ENCODE data around the gene PRKCQ. TPM values are rescaled to one million over a fixed set of nuclear protein-coding genes. Genes with fewer than 3 reads are reported as not detected.
"Not testable (repeated sequence)": the region's sequence is repeated elsewhere in the genome, so short reads cannot be mapped to it uniquely, and the experiment has no call there.

PRKCQ gene
- total RNA-seq, 1 experiment from 2014 or later: 0.27 TPM

- in situ Hi-C loops (cut with HindIII; ENCODE audit: low sequenced_read_pairs): no loop called here
- DNase-seq (ENCODE audit: low spot score): no peak
Observed at GRCh38 chr10:6598679-6599078, 18.6 kb upstream of the PRKCQ start.

DNA sequence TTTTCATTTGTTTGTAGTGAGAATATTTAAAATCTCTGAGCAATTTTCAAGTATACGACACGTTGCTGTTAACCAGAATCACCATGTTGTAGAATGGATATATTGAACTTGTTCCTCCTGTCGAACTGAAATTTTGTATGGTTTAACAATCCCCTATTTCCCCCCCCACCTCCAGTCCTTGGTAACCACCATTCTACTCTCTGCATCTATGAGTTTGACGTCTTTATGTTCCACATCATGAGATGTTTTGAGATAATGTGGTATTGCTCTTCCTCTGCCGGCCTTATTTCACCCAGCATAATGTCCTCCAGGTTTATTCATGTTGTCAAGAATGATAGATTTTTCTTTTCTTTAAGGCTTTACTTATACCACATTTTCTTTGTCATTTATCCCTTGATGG, 17.4 kb upstream of the PRKCQ start:
- DNase-seq (ENCODE audit: low spot score): no peak
- in situ Hi-C loops (cut with HindIII; ENCODE audit: low sequenced_read_pairs): no loop called here

- in situ Hi-C loops (cut with HindIII; ENCODE audit: low sequenced_read_pairs): no loop called here
- DNase-seq (ENCODE audit: low spot score): no peak
Observed at GRCh38 chr10:6595499-6595898, 15.4 kb upstream of the PRKCQ start.

GRCh38 chr10:6593241-6593671, 13.2 kb upstream of the PRKCQ start:
- no peak for DNase-seq (ENCODE audit: low spot score)
- in situ Hi-C loops (cut with HindIII; ENCODE audit: low sequenced_read_pairs): no loop called here

- in situ Hi-C loops (cut with HindIII; ENCODE audit: low sequenced_read_pairs): no loop called here
- DNase-seq (ENCODE audit: low spot score): no peak
Observed at GRCh38 chr10:6592080-6592479, 12.0 kb upstream of the PRKCQ start.

DNA sequence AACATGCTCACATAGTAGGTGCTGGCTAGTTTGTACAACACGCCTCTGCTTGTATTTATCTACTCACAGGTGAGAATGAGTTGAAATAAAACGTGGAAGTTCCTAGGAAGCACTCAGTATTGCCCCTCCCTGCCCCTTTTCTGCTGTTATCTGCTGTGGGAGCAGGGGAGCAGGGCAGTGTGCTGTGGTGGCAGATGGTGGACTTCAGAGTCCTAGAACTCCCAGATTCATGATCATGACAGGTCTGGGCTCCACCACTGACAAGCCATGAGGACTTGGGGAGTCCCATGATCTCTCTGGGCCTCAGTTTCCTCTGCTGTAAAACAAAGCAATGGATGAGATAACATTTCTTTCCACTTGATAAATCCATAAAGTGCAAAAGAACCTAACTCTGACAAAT, 11.6 kb upstream of the PRKCQ start:
- no peak for DNase-seq (ENCODE audit: low spot score)
- in situ Hi-C loops (cut with HindIII; ENCODE audit: low sequenced_read_pairs): no loop called here

GRCh38 chr10:6590100-6590499, 10.0 kb upstream of the PRKCQ start:
- no peak for DNase-seq (ENCODE audit: low spot score)

GRCh38 chr10:6589287-6590094, 9.4 kb upstream of the PRKCQ start:
- in situ Hi-C loops (cut with HindIII; ENCODE audit: low sequenced_read_pairs): no loop called here
- no peak for DNase-seq (ENCODE audit: low spot score)

More at GRCh38 chr10:6590100-6590499, 10.0 kb upstream of the PRKCQ start:
- in situ Hi-C loops (cut with HindIII; ENCODE audit: low sequenced_read_pairs): no loop called here

GRCh38 chr10:6588845-6589244, 8.8 kb upstream of the PRKCQ start:
- no peak for DNase-seq (ENCODE audit: low spot score)
- in situ Hi-C loops (cut with HindIII; ENCODE audit: low sequenced_read_pairs): no loop called here

DNA sequence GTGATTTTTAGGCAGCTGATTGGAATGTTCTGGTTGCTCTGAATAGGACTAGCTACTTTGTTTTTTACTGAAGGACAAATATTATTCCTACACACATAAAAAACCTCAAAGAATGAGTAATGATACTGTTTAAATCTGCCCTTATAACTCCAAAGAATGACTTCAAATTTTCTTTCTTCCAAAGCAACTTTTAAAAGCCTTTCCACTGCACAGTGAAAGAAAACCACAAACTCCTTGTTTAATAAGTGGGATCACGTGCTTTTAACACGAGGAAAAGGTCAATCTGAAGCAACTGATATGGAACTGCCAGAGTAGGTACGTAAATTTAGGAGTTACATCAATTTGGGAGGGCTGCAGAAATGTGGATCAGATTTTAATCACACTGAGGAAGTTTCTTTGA, 8.0 kb upstream of the PRKCQ start:
- in situ Hi-C loops (cut with HindIII; ENCODE audit: low sequenced_read_pairs): no loop called here
- no peak for DNase-seq (ENCODE audit: low spot score)

DNA sequence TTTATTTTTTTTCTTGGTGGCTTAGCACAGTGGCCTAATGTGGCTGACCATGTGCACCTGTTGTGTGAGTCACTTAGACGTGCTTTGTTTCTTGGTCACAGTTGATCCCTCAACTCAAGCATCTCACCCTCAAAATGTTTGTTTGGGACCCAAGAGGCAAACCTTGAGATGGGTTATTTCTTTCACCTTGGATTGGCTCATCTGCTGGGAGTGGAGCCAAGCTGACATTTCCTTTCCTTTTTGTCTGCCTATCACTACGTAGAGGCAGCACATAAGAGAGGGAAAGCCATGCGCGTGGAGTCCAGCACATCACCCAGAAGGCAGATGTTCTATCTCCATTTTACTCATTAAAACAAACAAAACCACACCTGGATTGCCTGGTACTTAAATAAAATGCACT, 6.4 kb upstream of the PRKCQ start:
- in situ Hi-C loops (cut with HindIII; ENCODE audit: low sequenced_read_pairs): no loop called here
- DNase-seq (ENCODE audit: low spot score): no peak

DNA sequence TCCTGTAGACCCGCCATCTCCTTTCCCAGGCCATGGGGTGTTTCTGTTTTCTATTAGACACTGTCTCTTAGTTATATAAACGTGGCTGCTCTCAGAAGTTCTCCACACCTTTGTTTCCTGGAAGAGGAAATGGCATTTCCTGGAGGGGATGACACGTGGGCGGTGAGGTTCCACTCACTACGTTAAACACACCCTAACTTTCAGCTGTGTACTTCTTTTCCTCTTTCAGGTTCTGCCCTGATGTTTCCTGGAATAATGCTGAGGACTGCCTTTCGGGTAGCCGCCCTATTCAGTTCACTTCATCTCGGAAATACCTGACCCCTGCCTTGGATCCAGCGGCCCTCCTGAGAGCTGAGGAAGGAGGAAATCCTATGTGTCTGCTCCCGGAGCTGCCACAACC, 3.4 kb upstream of the PRKCQ start:
- in situ Hi-C loops (cut with HindIII; ENCODE audit: low sequenced_read_pairs): no loop called here
- no peak for DNase-seq (ENCODE audit: low spot score)

GRCh38 chr10:6582913-6583312, 2.8 kb upstream of the PRKCQ start:
- in situ Hi-C loops (cut with HindIII; ENCODE audit: low sequenced_read_pairs); DNase-seq (ENCODE audit: low spot score): not testable (repeated sequence)

- in situ Hi-C loops (cut with HindIII; ENCODE audit: low sequenced_read_pairs): no loop called here
Observed at GRCh38 chr10:6582298-6582697, 2.2 kb upstream of the PRKCQ start.

DNA sequence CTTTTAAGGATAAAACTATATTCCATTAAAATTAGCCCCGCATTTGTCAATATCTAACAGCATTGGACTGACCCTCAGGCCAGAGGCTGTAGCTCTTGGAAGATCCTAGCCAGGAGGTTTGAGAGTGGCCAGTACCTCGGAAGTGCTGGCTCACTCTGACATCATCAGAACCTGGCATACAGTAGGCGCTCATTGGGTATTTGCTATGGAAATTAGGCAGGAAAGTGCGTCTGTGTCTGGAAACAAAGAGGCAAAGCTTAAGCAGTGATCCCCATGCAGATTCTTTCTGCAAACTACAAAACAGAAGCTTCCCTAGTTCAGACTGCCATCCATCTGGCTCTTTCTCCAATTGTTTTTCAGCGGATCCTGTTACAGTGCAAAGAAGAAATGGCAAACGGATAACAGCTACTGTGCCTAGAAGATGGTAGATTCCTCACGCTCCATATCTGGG, 1.7 kb upstream of the PRKCQ start:
- in situ Hi-C loops (cut with HindIII; ENCODE audit: low sequenced_read_pairs): no loop called here
- no peak for DNase-seq (ENCODE audit: low spot score)

More at GRCh38 chr10:6582298-6582697, 2.2 kb upstream of the PRKCQ start:
- no peak for DNase-seq (ENCODE audit: low spot score)

DNA sequence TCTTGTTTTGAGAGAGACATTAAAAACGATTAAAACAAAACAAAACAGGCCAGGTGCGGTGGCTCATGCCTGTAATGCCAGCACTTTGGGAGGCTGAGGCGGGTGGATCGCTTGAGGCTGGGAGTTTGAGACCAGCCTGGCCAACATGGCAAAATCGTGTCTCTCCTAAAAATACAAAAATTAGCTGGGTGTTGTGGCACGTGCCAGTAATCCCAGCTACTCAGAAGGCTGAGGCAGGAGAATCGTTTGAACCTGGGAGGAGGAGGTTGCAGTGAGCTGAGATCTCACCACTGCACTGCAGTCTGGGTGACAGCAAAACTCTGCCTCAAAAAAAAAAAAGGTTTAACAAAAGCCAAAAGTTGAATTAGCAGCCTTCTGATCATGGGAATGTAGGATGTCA, 1.1 kb upstream of the PRKCQ start:
- DNase-seq (ENCODE audit: low spot score); in situ Hi-C loops (cut with HindIII; ENCODE audit: low sequenced_read_pairs): not testable (repeated sequence)

DNA sequence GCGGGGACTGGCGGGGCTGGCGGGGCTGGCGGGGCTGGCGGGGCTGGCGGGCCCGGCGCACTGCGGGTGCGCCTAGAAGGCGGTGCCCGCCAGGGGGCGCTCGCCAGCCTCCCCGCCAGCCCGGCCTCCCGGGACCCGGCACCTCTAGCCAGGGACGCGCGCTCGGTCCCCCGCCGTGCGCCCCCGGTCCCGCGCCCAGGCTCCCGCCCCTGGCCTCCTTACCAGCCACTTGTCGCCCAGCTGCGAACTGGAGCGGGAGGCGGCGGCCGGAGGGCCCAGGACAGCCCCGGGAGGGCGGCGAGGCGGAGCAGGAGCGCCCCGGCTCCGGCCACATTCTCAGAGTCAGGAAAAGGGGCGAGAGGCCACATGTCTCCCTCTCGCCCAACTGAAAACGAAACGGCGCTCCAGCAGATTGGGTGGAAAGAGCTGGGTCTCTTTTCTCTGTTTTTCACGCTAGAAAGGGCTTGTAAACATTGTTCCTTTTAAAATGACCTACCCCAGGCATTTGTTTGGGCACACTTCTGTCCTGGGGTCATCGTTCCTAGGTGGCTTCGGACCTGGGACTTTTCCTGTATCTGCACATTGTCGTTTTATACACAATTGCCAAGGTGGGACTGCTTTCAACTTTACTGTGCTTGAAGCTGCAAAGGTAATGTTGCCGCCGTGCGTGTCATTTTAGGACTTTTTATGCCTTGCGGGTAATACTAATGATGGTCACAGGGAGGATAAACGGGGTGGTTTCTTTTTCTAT, 378 bp upstream of the PRKCQ start:
- in situ Hi-C loops (cut with HindIII; ENCODE audit: low sequenced_read_pairs): no loop called here
- no peak for DNase-seq (ENCODE audit: low spot score)

GRCh38 chr10:6579183-6579903, 733 bp downstream of the PRKCQ start:
- in situ Hi-C loops (cut with HindIII; ENCODE audit: low sequenced_read_pairs): no loop called here
- DNase-seq (ENCODE audit: low spot score): no peak

GRCh38 chr10:6578795-6579182, 1.3 kb downstream of the PRKCQ start:
- no peak for DNase-seq (ENCODE audit: low spot score)
- in situ Hi-C loops (cut with HindIII; ENCODE audit: low sequenced_read_pairs): no loop called here

- in situ Hi-C loops (cut with HindIII; ENCODE audit: low sequenced_read_pairs): no loop called here
Observed at GRCh38 chr10:6578251-6578771, 1.8 kb downstream of the PRKCQ start.

More at GRCh38 chr10:6578251-6578771, 1.8 kb downstream of the PRKCQ start:
- DNase-seq (ENCODE audit: low spot score): no peak
